HEK293 (cell line): Measurements from ENCODE around the gene SGIP1.

Experiments used
- BCL11A ChIP-seq: fragments of 450-650 bp; formaldehyde crosslinking; IDR thresholded peaks from 2 replicates; pipeline ENCODE4 v1.5.1; 2016; ENCODE audit warnings: low read depth, missing biosample characterization, missing genetic modification characterization
- GFI1B ChIP-seq: fragments of 450-650 bp; formaldehyde crosslinking; IDR thresholded peaks from 2 replicates; pipeline ENCODE4 v1.5.1; 2016; ENCODE audit warnings: missing biosample characterization, missing genetic modification characterization
- GLI2 ChIP-seq: fragments of 450-650 bp; formaldehyde crosslinking; IDR thresholded peaks from 2 replicates; pipeline ENCODE4; 2017; ENCODE audit warnings: missing biosample characterization, missing genetic modification characterization, low read depth, borderline replicate concordance
- GLIS1 ChIP-seq: fragments of 450-650 bp; formaldehyde crosslinking; IDR thresholded peaks from 2 replicates; pipeline ENCODE4 v1.5.1; 2016; ENCODE audit warnings: missing biosample characterization, missing genetic modification characterization
- HOXD13 ChIP-seq: sonication (generic); formaldehyde crosslinking; IDR thresholded peaks from 2 replicates; pipeline ENCODE4 v1.8.0; 2022; ENCODE audit warnings: missing genetic modification reagents, borderline replicate concordance
- KLF10 ChIP-seq: fragments of 450-650 bp; IDR thresholded peaks from 2 replicates; pipeline ENCODE4 v1.5.1; 2018; ENCODE audit warnings: missing biosample characterization, mild to moderate bottlenecking, missing genetic modification characterization
- MZF1 ChIP-seq: fragments of 450-650 bp; formaldehyde crosslinking; IDR thresholded peaks from 2 replicates; pipeline ENCODE4 v1.5.1; 2017; ENCODE audit warnings: missing biosample characterization, missing genetic modification characterization, borderline replicate concordance
- OSR2 ChIP-seq: fragments of 450-650 bp; formaldehyde crosslinking; IDR thresholded peaks from 2 replicates; pipeline ENCODE4 v1.5.1; 2016; ENCODE audit warnings: missing biosample characterization, missing genetic modification characterization
- OVOL3 ChIP-seq: fragments of 450-650 bp; formaldehyde crosslinking; IDR thresholded peaks from 2 replicates; pipeline ENCODE4 v1.5.1; 2016; ENCODE audit warnings: missing biosample characterization, missing genetic modification characterization
- RBAK ChIP-seq: fragments of 450-650 bp; formaldehyde crosslinking; IDR thresholded peaks from 2 replicates; pipeline ENCODE4 v1.5.1; 2016; ENCODE audit warnings: missing biosample characterization, missing genetic modification characterization
- SALL2 ChIP-seq: fragments of 450-650 bp; formaldehyde crosslinking; IDR thresholded peaks from 2 replicates; pipeline ENCODE4 v1.5.0; 2017; ENCODE audit warnings: missing biosample characterization, mild to moderate bottlenecking, missing genetic modification characterization, borderline replicate concordance
- SP7 ChIP-seq: fragments of 450-650 bp; formaldehyde crosslinking; IDR thresholded peaks from 2 replicates; pipeline ENCODE4 v1.5.1; 2016; ENCODE audit warnings: missing biosample characterization, missing genetic modification characterization
- YY1 ChIP-seq: fragments of 450-650 bp; formaldehyde crosslinking; IDR thresholded peaks from 2 replicates; pipeline ENCODE4 v1.5.1; 2018; ENCODE audit warnings: missing biosample characterization, missing genetic modification characterization
- ZFHX2 ChIP-seq: fragments of 450-650 bp; formaldehyde crosslinking; conservative IDR thresholded peaks from 2 replicates; pipeline ENCODE4 v1.5.1; 2016; ENCODE audit warnings: missing biosample characterization, missing genetic modification characterization
- ZFP69B ChIP-seq: fragments of 450-650 bp; formaldehyde crosslinking; IDR thresholded peaks from 2 replicates; pipeline ENCODE4 v1.5.1; 2016; ENCODE audit warnings: missing biosample characterization, missing genetic modification characterization
- ZNF138 ChIP-seq: fragments of 450-650 bp; formaldehyde crosslinking; IDR thresholded peaks from 2 replicates; pipeline ENCODE4 v1.5.1; 2016; ENCODE audit warnings: missing biosample characterization, missing genetic modification characterization, borderline replicate concordance
- ZNF2 ChIP-seq: fragments of 450-650 bp; formaldehyde crosslinking; IDR thresholded peaks from 2 replicates; pipeline ENCODE4 v1.5.1; 2016; ENCODE audit warnings: missing biosample characterization, missing genetic modification characterization
- ZNF426 ChIP-seq: fragments of 450-650 bp; formaldehyde crosslinking; IDR thresholded peaks from 2 replicates; pipeline ENCODE4 v1.5.1; 2017; ENCODE audit warnings: missing biosample characterization, missing genetic modification characterization, mild to moderate bottlenecking, inconsistent platforms, moderate library complexity
- ZNF514 ChIP-seq: fragments of 450-650 bp; formaldehyde crosslinking; IDR thresholded peaks from 2 replicates; pipeline ENCODE4 v1.5.1; 2016; ENCODE audit warnings: missing biosample characterization, missing genetic modification characterization
- ZNF548 ChIP-seq: fragments of 450-650 bp; formaldehyde crosslinking; IDR thresholded peaks from 2 replicates; pipeline ENCODE4 v1.5.1; 2016; ENCODE audit warnings: missing biosample characterization, missing genetic modification characterization
- ZNF571 ChIP-seq: fragments of 450-650 bp; formaldehyde crosslinking; IDR thresholded peaks from 2 replicates; pipeline ENCODE4 v1.5.0; 2017; ENCODE audit warnings: missing biosample characterization, missing genetic modification characterization
- ZNF629 ChIP-seq: fragments of 450-650 bp; formaldehyde crosslinking; IDR thresholded peaks from 2 replicates; pipeline ENCODE4 v1.5.1; 2017; ENCODE audit warnings: missing biosample characterization, missing genetic modification characterization
- ZNF768 ChIP-seq: fragments of 450-650 bp; formaldehyde crosslinking; IDR thresholded peaks from 2 replicates; pipeline ENCODE4 v1.5.1; 2018; ENCODE audit warnings: missing biosample characterization, mild to moderate bottlenecking, missing genetic modification characterization
- ZNF830 ChIP-seq: fragments of 450-650 bp; IDR thresholded peaks from 2 replicates; pipeline ENCODE4 v1.5.0; 2018; ENCODE audit warnings: missing biosample characterization, missing genetic modification characterization, low read depth, mild to moderate bottlenecking, moderate library complexity
- ZSCAN16 ChIP-seq: fragments of 450-650 bp; formaldehyde crosslinking; IDR thresholded peaks from 2 replicates; pipeline ENCODE4 v1.5.1; 2016; ENCODE audit warnings: missing biosample characterization, missing genetic modification characterization
- ZSCAN30 ChIP-seq: fragments of 450-650 bp; IDR thresholded peaks from 2 replicates; pipeline ENCODE4 v1.5.1; 2018; ENCODE audit warnings: missing biosample characterization, mild to moderate bottlenecking, missing genetic modification characterization, moderate library complexity
- TF ChIP-seq, protein P1 (sequence below): fragments of 450-650 bp; formaldehyde crosslinking; conservative IDR thresholded peaks from 2 replicates; pipeline ENCODE4 v1.5.1; 2016; ENCODE audit warnings: low read depth, missing biosample characterization, missing genetic modification characterization
- TF ChIP-seq, protein P2 (sequence below): fragments of 450-650 bp; formaldehyde crosslinking; IDR thresholded peaks from 2 replicates; pipeline ENCODE4 v1.5.1; 2016; ENCODE audit warnings: missing biosample characterization, missing genetic modification characterization
- TF ChIP-seq, protein P3 (sequence below): fragments of 450-650 bp; formaldehyde crosslinking; IDR thresholded peaks from 2 replicates; pipeline ENCODE4 v1.5.1; 2016; ENCODE audit warnings: missing biosample characterization, missing genetic modification characterization
- TF ChIP-seq, protein P4 (sequence below): fragments of 450-650 bp; formaldehyde crosslinking; IDR thresholded peaks from 2 replicates; pipeline ENCODE4 v1.5.1; 2017; ENCODE audit warnings: missing biosample characterization, missing genetic modification characterization

The SGIP1 gene

DNA sequence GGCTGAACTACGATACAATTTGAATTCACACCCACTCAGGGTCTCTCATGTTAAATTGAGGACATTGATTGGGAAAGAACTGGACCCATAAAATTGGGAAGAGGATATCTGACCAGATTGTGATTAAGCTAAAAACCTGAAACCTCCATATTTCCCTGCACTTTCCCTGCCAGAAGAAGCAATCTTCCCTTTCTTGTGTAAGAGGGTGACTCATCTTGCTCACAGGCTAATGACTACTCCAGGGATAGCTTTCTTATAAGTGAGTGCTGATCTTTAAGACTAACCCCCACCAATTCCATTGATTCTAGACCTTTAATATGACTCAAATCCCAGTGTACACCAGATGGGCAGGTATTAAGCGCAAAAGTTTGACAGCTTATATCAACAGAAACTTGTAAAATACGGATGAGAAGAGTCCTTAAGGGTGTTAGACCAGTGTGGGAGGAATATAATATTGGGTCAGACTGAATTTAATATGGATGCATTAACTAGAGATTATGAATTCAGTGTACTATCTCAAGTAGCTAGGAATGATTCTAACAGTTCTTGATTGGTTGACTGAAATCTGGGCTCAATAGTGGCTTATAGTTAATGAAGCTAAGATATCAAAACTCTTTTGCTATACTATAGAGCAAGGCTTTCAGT, 12.1 kb upstream of the SGIP1 start (continued):
- TF ChIP-seq, protein P1, sequence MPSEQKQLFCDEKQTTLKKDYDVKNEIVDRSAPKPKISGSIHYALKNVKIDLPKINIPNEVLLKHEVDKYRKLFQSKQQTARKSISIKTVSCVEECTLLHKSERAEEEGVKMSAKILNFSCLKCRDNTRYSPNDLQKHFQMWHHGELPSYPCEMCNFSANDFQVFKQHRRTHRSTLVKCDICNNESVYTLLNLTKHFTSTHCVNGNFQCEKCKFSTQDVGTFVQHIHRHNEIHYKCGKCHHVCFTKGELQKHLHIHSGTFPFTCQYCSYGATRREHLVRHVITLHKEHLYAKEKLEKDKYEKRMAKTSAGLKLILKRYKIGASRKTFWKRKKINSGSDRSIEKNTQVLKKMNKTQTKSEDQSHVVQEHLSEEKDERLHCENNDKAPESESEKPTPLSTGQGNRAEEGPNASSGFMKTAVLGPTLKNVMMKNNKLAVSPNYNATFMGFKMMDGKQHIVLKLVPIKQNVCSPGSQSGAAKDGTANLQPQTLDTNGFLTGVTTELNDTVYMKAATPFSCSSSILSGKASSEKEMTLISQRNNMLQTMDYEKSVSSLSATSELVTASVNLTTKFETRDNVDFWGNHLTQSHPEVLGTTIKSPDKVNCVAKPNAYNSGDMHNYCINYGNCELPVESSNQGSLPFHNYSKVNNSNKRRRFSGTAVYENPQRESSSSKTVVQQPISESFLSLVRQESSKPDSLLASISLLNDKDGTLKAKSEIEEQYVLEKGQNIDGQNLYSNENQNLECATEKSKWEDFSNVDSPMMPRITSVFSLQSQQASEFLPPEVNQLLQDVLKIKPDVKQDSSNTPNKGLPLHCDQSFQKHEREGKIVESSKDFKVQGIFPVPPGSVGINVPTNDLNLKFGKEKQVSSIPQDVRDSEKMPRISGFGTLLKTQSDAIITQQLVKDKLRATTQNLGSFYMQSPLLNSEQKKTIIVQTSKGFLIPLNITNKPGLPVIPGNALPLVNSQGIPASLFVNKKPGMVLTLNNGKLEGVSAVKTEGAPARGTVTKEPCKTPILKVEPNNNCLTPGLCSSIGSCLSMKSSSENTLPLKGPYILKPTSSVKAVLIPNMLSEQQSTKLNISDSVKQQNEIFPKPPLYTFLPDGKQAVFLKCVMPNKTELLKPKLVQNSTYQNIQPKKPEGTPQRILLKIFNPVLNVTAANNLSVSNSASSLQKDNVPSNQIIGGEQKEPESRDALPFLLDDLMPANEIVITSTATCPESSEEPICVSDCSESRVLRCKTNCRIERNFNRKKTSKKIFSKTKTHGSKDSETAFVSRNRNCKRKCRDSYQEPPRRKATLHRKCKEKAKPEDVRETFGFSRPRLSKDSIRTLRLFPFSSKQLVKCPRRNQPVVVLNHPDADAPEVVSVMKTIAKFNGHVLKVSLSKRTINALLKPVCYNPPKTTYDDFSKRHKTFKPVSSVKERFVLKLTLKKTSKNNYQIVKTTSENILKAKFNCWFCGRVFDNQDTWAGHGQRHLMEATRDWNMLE (tag by site-specific recombination): 0 out of 2 replicates have a peak, but pooled peaks have one; percentile 17
- TF ChIP-seq RBAK (tag by site-specific recombination) (no peak), SP7 (tag by site-specific recombination) (peak; percentile 35; the same call in 1 of the 2 replicates), ZNF571 (tag by site-specific recombination) (no peak), ZNF514 (tag by site-specific recombination) (no peak), YY1 (tag by site-specific recombination) (no peak), HOXD13 (CRISPR knock-in tag) (no peak), ZNF548 (tag by site-specific recombination) (no peak), ZNF830 (no peak), ZNF2 (no peak), BCL11A (tag by site-specific recombination) (no peak), ZNF138 (tag by site-specific recombination) (no peak), ZFP69B (tag by site-specific recombination) (no peak), SALL2 (no peak), ZSCAN16 (tag by site-specific recombination) (no peak), ZNF768 (tag by site-specific recombination) (no peak), MZF1 (tag by site-specific recombination) (no peak), ZSCAN30 (no peak), ZNF426 (tag by site-specific recombination) (no peak), KLF10 (tag by site-specific recombination) (no peak), GFI1B (no peak), ZNF629 (tag by site-specific recombination) (no peak), OSR2 (tag by site-specific recombination) (no peak), GLIS1 (tag by site-specific recombination) (no peak), OVOL3 (tag by site-specific recombination) (no peak), ZFHX2 (tag by site-specific recombination) (no peak), GLI2 (tag by site-specific recombination) (no peak)
- TF ChIP-seq, protein P2, sequence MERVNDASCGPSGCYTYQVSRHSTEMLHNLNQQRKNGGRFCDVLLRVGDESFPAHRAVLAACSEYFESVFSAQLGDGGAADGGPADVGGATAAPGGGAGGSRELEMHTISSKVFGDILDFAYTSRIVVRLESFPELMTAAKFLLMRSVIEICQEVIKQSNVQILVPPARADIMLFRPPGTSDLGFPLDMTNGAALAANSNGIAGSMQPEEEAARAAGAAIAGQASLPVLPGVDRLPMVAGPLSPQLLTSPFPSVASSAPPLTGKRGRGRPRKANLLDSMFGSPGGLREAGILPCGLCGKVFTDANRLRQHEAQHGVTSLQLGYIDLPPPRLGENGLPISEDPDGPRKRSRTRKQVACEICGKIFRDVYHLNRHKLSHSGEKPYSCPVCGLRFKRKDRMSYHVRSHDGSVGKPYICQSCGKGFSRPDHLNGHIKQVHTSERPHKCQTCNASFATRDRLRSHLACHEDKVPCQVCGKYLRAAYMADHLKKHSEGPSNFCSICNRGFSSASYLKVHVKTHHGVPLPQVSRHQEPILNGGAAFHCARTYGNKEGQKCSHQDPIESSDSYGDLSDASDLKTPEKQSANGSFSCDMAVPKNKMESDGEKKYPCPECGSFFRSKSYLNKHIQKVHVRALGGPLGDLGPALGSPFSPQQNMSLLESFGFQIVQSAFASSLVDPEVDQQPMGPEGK (tag by site-specific recombination): no peak
- TF ChIP-seq, protein P3, sequence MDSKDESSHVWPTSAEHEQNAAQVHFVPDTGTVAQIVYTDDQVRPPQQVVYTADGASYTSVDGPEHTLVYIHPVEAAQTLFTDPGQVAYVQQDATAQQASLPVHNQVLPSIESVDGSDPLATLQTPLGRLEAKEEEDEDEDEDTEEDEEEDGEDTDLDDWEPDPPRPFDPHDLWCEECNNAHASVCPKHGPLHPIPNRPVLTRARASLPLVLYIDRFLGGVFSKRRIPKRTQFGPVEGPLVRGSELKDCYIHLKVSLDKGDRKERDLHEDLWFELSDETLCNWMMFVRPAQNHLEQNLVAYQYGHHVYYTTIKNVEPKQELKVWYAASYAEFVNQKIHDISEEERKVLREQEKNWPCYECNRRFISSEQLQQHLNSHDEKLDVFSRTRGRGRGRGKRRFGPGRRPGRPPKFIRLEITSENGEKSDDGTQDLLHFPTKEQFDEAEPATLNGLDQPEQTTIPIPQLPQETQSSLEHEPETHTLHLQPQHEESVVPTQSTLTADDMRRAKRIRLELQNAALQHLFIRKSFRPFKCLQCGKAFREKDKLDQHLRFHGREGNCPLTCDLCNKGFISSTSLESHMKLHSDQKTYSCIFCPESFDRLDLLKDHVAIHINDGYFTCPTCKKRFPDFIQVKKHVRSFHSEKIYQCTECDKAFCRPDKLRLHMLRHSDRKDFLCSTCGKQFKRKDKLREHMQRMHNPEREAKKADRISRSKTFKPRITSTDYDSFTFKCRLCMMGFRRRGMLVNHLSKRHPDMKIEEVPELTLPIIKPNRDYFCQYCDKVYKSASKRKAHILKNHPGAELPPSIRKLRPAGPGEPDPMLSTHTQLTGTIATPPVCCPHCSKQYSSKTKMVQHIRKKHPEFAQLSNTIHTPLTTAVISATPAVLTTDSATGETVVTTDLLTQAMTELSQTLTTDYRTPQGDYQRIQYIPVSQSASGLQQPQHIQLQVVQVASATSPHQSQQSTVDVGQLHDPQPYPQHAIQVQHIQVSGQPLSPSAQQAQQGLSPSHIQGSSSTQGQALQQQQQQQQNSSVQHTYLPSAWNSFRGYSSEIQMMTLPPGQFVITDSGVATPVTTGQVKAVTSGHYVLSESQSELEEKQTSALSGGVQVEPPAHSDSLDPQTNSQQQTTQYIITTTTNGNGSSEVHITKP (tag by site-specific recombination): 0 out of 2 replicates have a peak, but pooled peaks have one; percentile 14
- TF ChIP-seq, protein P4, sequence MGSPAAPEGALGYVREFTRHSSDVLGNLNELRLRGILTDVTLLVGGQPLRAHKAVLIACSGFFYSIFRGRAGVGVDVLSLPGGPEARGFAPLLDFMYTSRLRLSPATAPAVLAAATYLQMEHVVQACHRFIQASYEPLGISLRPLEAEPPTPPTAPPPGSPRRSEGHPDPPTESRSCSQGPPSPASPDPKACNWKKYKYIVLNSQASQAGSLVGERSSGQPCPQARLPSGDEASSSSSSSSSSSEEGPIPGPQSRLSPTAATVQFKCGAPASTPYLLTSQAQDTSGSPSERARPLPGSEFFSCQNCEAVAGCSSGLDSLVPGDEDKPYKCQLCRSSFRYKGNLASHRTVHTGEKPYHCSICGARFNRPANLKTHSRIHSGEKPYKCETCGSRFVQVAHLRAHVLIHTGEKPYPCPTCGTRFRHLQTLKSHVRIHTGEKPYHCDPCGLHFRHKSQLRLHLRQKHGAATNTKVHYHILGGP (tag by site-specific recombination): no peak
